LNCAP (cell line): ENCODE measurements around the gene SLC38A10.

Source experiments
- CTCF ChIP-seq: fragments of 450-650 bp; IDR thresholded peaks from 2 replicates; pipeline ENCODE4 v1.5.1; 2017; ENCODE audit warnings: mild to moderate bottlenecking

The SLC38A10 gene

DNA sequence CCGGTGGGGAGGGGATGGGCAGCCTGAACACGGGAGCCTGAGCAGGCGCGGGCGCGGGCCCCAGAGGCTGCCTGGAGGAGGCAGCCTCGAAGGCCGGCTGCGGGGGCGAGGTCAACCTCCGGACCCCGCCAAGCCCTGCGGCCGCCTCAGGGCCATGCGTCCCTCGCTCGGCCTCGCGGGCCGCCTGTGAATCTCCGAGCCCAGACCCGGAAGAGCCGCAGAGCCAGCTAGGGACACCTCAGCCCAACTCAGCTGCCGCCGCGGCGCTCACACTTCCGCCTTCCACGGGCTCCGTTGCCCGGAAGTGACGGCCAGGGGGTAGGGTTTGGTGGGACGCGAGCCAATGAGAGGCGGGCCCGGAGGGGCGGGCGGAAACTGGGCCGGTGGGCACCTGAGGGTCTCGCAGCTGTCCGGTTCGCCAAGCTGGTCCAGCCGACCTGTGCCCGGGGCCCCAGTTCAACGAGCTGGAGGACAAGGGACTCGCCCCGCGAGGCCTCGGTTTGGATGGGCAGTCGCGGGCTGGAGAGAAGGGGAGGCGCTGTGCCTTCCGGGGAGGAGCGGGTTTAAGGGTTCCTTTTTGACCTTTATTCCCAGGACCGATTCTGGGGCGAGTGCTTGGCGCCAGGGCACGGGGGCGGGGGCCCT, at the start of gene SLC38A10:
TSS of gene SLC38A10 (minus strand) at position 277 of the 645 bp plus-strand sequence. CDS start 386 bp downstream, outside the sequence.
- no peak; the same call in 1 of the 2 replicates for TF ChIP-seq CTCF

DNA sequence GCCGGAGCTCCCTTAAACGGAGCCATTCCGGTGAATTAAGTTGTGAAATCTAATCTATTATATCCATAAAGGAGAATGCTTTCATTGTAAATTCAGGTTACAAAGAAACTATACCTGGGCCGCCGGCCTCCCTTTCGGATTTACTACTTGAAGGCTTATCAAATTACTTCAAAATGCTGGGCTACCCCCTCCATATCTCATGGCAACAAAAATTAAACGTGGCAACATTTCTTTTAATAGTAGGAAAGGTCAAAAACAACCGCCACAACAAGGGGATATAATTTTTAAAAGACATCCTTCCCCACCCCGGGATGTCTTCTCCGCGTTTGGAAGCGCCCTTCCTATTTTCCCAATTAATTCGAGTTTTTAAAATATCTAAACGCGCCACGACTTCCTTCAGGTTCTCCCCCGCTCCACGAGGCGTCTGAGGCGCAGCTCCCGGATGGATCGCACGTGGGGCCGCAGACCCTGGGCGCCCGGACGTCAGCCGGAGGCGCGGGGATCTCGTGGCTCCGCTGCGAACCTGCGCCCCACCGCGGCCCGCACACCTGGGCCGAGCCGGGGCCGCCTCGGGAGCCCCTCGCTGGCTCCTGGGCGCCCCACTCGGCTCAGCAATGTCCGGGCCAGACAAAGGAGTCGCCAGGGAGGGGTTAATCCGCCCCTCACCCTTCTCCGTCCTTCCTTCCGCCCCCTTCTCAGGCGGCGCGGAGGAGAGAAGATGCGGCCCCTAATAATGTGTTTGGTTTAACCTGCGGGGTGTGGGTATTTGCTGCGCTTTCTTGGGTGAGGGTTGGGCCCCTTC, 47.4 kb upstream of the SLC38A10 start:
- TF ChIP-seq CTCF: no peak

DNA sequence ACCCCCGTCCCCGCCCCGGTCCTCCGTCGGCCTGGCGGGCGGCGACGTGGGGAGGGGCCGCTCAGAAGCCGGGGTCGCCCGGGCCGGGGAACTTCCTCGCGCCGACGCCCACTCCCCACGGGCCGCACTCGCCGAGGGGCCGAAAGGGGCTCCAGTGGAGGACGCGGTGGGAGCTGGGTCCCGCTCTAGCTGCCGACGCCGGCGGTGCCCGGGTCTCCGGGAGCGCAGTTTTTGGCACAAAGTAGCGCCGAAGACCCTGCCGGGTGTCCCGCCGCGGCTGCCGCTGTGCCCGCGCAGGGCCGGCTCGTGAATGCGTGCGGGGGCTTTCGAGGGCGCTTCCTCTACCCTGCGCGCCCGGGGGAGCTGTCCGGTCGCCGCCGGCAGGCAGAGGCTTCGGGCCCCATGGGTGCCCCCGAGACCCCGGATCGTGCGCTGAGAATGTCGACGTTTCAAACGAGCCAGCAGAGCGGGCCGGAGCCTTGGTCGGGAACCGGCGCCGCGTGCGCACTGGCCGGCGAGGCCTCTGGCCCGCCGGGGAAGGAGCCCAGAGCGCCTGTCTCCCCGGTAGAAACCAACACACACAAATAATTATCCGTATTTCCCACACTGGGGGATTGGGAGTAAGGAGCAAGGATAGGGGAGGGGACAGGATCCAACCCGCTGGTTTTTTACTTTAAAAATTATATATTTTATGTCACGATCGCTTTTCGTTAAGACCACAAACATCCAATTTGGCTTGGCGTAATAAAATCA, 46.6 kb upstream of the SLC38A10 start:
- no peak for TF ChIP-seq CTCF

DNA sequence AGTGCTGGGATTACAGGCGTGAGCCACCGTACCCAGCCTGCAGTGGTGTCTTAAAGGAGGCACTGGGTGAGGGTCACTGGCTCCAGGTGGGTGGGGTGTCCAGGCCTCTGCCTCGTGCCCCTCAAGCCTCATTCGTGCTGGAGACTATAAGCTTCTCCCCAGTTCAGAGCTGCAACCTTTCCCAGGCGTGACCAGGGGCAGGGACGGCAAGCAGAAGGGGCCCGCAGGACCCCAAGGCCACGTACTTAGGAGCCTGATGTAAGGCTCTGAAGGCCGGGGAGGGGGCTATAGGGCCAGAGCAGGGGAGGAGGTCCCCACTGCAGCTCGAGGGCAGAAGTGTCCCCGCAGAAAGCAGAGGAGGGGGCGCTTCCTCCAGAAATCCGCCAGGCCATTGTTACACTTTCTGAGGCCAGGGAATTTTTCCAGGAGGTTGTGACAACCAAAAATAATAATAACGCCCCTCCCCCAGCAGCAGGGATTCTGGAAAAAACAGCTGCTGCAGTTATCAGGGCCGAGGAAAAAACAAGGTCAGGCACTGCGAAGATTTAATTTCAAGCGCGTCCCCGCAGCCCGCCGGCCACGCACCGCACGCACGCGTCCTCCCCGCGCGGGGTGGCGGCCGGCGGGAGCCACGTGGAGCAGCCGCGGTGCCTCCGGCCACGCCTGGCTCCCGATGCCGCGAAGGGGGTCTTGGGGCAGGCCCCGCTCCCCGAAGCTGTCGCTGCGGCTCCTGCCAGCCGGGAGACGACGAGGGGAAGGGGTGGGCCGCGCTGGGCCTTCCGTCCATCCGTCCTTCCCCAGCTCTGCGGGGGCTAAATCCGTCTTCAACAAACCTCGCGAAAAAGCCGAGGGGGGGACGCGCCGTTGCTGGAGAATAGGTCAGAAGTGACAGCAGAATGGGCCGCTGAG, 45.8 kb upstream of the SLC38A10 start:
- TF ChIP-seq CTCF: no peak

GRCh38 chr17:81339534-81340296, 44.6 kb upstream of the SLC38A10 start:
- no peak for TF ChIP-seq CTCF

DNA sequence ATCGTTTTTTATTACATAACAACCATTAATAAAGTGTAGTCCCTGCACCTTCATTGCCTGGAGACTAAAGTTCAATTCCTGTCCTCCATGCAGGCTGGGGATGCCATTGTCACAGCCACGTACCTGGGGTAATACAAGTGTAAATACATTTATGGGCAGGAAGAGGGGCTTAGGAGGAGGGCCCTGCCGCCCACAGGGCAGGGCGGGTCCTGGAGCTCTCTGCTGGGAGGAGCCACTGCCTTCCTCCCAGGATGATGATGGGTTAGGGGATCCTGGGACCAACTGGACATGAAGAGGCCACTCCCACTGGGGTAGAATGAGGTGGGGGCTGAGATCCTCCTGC, 44.1 kb upstream of the SLC38A10 start:
- no peak for TF ChIP-seq CTCF
